ENCODE data around the gene MAP2.

MAP2 gene, protein sequence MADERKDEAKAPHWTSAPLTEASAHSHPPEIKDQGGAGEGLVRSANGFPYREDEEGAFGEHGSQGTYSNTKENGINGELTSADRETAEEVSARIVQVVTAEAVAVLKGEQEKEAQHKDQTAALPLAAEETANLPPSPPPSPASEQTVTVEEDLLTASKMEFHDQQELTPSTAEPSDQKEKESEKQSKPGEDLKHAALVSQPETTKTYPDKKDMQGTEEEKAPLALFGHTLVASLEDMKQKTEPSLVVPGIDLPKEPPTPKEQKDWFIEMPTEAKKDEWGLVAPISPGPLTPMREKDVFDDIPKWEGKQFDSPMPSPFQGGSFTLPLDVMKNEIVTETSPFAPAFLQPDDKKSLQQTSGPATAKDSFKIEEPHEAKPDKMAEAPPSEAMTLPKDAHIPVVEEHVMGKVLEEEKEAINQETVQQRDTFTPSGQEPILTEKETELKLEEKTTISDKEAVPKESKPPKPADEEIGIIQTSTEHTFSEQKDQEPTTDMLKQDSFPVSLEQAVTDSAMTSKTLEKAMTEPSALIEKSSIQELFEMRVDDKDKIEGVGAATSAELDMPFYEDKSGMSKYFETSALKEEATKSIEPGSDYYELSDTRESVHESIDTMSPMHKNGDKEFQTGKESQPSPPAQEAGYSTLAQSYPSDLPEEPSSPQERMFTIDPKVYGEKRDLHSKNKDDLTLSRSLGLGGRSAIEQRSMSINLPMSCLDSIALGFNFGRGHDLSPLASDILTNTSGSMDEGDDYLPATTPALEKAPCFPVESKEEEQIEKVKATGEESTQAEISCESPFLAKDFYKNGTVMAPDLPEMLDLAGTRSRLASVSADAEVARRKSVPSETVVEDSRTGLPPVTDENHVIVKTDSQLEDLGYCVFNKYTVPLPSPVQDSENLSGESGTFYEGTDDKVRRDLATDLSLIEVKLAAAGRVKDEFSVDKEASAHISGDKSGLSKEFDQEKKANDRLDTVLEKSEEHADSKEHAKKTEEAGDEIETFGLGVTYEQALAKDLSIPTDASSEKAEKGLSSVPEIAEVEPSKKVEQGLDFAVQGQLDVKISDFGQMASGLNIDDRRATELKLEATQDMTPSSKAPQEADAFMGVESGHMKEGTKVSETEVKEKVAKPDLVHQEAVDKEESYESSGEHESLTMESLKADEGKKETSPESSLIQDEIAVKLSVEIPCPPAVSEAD (N-terminal part only)

DNA sequence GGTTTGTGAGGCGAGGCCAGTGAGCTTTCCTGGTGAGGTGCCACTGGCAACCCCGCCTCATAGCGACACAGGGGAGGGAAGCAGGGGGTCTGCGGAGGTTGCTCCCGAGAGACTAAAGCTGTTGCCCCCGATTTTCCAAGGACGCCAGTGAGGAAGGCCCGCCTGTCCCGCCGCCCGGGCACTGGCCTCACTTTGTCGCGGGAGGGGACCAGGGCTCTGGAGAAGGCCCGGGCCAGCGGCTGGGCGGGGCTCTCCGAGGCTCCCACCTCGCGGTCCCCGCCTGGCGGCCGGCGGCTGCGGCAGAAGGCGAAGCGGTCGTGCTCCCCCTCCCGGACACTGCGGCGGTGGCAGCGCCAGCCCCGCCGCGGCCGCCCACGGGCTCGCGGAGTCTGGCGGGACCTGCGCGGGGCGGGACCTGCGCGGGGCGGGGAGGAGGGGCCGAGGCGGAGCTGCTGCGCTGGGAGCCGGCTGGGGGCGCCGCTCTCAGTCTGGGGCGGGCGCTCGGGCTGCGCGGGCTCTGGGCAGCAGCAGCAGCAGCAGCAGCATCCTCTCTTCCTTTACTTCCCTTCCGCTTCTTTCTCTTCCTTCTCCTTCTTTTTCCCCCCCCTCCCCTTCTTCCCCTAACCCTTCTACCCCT lies at the start of gene MAP2:
Gene MAP2, plus strand, starts transcription at position 486 of the 637 bp plus-strand sequence. CDS start 229,124 bp downstream, outside the sequence.
- no peak for FAIRE-seq

DNA sequence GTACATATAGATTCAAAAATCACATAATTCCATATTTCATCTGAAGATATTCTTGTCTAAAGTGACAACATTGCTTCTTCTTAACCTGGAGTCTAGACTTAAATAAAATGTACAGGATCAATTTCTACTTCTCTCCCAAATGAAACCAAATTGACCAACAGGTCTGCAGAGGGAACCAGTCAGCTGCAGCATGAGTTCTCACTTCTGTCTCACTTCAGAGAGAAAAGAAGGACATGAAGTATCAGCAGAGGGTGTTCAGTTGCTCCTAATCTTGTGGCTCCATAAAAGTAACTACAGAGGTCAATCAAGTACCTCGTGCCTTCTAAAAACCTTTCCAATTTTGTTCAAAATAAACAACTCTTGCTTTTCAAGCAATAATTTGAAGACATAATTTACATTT lies 47.2 kb upstream of the MAP2 start:
- FAIRE-seq, result no peak

DNA sequence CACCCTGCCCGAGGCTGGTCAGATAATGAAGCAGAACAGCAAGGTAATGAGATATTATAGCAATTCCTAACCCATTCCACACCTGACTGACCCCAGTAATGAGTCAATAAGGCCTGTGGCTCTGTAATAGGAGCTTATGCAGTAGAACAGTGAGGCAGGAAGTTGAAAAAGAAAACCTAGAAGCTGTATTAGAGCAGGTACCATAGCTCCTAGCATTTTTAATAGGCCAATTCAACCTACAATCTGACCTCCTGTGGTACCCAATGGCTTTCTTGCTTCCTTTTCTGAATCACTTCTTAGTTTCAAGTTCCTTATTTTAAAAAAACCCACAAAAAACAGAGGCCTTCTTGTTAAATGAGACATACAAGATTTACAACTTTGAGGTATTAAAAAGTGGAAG lies 43.6 kb upstream of the MAP2 start:
- FAIRE-seq, result no peak

DNA sequence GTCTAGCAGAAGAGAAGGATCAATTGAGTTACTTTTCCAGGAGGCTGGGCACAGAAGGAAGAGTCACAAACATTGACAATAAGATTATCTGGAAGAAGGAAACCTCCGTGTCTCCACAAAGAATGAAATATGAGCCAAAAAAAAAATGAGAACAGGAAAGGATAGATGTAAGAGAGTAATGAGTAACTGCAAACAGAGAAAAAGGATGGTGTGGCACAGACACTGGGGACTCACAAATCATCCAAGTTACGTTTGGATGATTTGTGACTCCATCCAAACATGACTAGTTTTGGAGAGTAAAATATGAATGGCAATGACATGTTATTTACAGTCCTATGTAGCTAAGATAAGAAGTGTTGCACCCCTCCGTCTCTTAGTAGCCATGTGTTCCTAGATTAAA lies 42.8 kb upstream of the MAP2 start:
- no peak for FAIRE-seq

DNA sequence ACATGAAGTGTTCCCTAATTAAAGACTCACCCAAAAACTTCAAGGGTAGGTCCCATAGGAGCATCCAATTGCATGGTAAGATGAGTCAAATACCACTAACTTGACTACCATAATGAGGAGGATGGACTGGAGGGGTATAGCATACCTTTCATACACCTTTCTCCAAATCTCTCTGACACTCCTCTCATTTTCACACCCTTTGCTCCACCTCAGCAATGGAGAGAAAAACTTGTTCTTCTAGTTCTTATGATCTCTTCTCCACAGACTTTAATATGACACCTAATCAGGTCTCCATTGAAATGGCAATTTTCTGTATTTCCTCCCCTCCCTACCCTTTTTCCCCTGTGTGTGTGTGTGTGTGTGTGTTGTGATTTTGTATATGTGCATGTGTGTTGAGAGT lies 41.1 kb upstream of the MAP2 start:
- no peak for FAIRE-seq

DNA sequence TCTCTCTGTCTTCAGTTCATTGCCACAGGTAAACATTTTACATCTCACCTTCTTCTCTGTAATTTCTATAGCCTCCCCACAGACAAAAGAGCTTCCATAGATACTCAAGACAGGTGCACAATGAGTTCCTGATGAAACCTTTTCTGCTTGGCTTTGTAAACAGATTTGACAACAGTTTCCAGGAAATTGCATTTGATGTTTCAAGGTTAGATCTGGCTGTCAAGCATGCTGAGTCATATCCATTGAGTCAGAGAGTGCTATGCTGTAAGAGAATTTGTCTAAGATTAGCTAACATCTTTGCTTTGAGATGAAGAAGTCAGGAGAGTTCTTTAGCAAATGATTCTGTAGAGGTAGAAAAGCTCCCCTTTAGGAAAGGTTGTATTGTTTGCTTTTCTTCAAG lies 40.6 kb upstream of the MAP2 start:
- no peak for FAIRE-seq

DNA sequence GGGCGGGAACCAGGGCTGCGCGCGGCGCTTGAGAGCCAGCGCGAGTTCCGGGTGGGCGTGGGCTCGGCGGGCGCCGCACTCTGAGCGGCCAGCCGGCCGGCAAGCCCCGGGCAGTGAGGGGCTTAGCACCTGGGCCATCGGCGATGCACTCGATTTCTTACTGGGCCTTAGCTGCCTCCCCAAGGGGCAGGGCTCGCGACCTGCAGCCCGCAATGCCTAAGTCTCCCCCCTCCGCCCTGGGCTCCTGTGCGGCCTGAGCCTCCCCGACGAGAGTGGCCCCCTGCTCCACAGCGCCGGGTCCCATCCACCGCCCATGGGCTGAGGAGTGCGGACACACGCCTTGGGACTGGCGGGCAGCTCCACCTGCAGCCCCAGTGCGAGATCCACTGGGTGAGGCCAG lies 36.5 kb upstream of the MAP2 start:
- FAIRE-seq, result no peak

DNA sequence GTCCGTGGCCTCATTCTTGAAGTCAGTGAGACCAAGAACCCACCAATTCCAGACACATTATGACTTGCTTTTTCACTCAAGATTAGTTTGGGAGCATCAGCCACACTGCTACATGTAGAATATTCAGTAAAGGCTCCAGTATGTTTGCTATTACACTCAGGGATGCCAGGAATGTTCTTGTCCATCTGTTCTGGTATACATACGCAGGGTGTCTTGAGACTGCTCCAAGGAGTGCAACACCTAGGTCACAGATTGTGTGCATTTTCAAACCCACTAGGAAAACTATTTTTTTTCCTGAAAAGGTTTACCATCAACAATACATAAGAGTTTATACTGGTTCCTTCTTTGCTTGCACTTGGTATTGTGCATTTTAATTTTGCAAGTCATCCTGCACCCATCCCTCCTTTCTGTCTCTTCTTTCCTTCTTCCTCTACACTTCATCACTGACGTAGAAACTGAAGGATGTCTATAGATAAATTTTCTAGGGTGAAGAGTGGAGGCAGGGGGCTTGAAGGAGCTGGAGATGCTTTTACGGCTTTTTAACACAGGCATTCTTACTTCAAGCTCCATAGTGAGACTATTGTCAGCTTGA lies 35.3 kb upstream of the MAP2 start:
- FAIRE-seq, result no peak

DNA sequence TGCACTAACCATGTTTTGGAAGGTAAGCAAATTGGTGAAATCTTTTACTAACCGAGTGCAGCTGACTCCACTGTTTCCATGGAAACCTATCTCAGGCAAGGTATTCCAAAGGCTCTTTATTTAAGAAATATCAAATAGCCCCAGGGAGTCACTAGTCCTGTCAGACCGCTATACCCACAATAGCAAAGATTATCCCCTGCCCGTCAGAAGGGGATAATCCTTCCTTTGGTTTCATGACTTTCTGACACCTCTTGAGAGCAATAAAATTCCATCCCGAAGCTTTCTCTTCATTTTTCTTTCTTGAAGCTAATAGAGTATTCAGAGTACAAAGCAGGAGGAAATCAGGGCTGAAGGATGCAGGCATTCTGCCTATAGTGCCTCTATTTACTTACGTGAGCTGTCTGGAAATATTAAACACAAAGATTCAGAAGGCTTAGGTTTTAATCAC lies 34.7 kb upstream of the MAP2 start:
- no peak for FAIRE-seq

DNA sequence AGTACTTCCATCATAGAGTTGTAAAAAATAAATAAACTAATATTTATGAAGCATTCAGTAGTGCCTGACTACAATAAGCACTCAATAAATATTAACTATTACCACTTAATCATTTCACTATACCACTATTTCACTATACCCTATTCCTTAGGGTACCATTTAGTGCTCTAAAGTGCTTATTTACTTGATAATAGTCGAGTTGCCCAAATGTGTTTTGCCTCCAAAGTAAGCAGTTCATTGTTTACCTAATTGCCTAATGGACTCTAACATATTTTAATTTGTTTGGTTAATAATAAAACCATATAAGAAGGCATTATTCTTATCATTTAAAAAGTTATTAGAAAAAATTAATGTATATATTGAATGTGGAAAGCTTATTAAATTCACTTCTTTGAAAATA lies 33.0 kb upstream of the MAP2 start:
- peak; percentile 7 for FAIRE-seq

DNA sequence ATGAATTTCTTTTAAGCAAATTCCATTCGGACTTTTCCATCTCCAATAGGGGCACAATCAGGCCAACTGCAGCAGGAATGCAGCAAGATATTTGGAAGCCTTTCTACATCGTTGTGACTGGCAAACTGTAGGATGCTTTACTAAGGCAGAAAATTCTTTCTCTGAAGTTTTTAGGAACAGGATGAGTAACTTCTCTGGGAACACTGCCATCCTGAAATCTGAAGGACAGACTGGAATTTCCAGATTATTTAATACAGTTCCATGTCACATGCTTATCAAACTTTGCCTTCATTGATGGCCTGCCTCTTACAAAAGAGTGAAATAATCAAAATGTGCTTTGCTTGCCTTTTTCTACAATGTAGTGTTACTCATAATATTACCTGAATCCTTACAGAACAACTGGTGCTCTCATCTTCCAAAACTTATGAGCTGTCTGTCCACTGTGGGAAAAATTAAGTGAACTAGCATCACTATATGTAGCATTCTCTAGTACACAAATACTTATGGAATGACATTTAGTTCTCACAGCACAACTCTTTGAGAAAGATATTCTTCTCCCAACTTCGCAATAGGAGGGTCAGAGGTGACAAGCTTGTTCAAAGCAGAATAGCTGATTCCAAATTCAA lies 32.0 kb upstream of the MAP2 start:
- FAIRE-seq, result no peak

DNA sequence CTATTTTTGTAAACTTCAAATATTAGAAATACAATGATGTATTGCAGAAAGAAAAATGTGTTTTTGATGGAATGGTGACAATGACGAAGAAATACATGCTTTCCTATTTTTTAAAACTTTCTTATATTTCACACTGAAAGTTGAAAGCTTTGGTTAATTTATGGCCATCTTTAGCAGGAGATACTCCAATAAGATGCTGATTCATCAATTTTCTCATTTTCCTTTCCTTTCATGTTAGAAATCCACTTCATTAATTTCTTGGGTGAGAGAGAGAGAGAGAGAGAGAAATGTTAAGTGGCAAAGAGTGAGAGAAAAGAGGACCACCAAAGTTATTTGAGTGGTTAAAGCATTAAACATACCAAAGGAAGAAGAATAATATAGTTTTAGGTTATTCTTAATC lies 28.6 kb upstream of the MAP2 start:
- FAIRE-seq, result no peak

DNA sequence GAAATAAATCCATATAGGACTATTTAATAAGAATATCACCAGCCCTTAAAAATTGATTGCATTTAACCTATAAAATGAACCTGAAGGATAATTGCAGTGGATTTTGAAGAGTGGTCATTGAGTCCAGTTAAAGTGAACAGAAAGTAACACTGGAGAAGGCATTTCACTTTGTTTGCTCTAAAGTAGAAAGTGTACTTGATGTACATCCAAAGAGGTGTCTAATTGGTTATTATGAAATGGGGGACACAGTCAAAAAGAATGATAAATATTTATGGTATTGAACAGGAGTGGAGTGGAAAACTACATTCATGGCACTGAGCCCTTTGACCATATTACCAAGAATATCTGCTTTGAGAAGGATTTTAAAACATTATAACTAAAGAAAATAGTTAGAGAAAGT lies 28.2 kb upstream of the MAP2 start:
- FAIRE-seq, result no peak

DNA sequence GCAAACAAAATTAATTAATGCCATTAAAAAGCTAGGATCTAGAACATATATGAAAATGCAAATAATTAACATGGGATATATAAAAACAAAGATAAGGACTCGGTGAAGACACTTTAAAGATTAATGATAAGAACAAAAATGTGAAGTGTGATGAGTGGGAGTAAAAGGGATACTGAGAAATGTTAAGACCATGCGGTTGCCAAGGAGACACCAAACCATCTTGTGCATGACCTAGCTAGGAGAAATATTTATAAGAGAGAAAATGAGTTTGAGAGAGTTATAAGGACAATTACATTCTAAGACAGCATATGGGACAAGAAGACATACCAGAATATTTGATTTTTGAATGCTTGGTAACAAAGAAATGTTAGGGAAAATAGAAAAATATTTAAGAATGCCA lies 25.4 kb upstream of the MAP2 start:
- FAIRE-seq, result no peak

DNA sequence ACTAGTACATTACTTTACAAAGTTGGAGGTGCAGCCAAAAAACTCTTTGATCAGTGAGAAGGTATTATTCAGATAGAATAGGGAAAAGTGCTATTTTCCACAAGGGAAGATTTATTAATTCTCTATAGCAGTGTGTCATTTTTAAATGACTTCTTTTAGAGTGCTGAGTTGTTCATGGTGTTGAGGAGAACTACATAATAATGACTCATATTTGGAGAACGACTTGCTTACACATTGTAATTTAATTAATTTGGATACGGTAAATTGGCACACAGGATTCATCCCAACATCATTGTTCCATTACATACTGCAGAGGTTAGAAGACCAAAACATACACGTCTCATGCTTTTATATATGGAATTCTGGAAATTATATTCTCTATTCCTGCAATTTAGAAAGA lies 22.1 kb upstream of the MAP2 start:
- FAIRE-seq, result no peak

DNA sequence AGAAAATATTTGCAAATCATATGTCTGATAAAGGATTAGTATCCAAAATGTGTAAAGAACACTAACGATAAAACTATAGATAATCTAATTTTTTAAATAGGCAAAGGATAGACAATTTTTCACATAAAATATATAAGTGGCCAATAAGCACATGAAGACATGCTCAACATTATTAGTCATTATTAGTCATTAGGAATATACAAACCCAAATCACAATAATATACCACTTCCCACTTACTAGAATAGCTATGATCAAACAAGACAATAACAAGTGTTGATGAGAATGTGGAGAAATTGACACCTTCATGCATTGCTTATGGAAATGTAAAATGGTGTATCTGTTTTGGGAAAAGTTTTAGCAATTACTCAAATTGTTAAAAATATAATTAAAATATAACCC lies 12.6 kb upstream of the MAP2 start:
- no peak for FAIRE-seq

DNA sequence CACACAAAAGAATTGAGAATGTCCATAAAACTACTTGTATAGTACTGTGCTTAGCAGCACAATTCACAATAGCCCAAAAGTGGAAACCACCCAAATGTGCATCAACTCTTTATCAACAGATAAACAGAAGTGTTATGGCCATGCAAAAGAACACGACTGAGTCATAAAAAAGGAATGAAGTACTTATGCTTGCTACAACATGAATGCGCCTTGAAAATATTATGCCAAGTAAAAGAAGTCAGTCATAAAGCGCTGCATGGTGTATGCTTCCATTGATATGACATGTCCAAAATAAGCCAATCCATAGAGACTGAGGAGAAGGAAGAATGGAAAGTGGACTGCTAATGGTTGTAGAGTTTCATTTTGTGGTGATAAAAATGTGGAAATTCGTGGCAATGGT lies 12.1 kb upstream of the MAP2 start:
- no peak for FAIRE-seq

DNA sequence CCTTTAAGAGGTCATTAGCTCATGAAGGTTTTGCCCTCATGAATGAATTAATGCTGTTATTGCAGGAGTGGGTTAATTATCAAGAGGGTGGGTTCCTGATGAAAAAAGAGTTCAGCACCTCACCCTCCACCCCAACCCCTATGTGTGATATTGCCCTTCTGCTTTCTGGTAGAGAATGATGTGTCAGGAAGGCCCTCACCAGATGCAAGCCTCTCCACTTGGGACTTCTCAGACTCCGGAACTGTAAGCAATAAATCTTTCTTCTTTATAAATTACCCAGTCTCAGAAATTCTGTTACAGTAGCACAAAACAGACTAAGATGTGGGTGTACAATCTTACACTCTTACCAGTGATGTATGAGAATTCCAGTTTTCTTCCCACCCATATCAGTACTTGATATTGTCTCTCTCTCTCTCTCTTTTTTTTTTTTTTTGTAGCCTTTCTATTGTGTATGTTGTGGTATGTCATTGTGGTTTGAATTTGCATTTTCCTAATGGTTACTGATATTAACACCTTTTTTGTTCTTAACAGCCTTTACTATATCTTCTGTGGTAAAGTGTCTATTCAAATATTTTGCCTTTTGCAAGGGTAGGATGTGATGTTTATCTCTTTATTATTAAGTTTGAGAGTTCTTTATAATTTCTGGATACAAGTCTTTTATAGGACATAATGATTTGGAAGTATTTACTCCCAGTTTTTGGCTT lies 10.4 kb upstream of the MAP2 start:
- no peak for FAIRE-seq

DNA sequence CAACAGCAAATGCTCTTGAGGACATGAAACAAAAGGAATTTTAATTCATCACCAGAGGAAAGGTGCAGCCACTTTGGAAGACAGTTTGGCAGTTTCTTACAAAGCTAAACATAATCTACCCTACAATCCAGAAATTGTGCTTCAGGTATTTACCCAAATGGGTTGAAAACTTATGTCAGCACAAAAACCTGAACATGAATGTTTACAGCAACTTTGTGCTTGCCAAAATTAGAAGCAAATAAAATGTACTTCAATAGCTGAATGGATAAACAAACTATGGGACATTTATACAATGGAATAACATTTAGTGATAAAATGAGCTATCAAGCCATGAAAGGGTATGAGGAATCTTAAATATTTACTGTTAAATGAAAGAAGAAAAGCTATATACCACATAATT lies 6.9 kb upstream of the MAP2 start:
- no peak for FAIRE-seq

DNA sequence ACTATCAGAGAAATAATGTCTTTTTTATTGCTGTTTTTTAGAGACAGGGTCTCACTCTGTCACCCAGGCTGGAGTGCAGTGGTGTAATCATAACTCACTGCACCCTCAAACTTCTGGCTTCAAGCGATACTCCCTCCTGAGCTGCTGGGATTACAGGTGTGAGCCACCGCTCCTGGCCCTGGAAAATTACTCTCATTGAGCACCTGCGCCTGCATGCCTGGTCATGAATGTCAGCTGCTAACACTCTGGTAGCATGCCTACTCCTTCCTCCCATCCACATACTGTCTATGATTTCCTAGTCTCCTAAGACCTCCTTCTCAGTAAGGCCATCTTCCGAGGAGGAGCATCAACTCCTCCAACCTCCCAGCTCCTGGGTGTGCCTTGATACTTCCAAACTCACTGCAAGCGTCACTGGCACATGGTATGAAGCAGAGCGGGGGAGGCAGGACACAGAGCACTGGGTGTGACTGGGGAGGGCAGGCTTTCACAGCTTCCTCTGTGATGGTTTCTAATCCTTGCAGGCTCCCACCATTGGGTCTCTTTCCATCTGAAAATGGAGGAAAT lies 1.6 kb upstream of the MAP2 start:
- FAIRE-seq, result no peak

DNA sequence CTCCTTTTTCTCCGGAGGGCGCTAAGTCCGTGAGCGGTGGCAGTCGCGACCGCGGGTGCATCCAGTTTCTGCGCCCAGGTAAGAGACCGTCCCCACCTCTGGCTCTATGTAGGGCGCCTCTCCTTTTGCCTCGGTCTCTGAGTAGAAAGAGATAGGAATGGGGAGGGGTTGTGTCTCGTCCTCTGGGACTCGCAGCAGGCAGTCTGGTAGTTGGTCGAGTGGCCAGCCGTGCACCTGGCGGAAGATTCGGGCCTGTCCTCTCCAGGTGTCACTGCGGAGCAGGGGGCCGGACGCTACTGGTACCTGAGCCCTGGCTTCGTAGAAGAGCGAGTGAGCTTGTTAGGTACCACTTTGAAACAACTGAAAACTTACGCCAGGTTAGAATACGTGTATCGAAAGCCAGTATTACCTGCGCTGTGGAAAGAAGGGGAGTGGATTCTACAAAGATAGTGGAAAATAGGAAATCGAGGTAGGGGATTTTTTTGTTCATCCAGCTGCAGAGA lies 403 bp downstream of the MAP2 start:
- no peak for FAIRE-seq

Measured in TTC549 (cell line).